HPDE6-E6E7 (cell line): ENCODE measurements around the gene ADO.

Experiments used
- DNase-seq: peaks from one replicate; pipeline ENCODE4 v3.0.0; 2011; ENCODE audit warnings: missing footprints; ENCODE audit errors: extremely low spot score

The ADO gene

GRCh38 chr10:62792261-62792660, 12.3 kb upstream of the ADO start:
- DNase-seq = no peak

GRCh38 chr10:62794306-62794705, 10.2 kb upstream of the ADO start:
- no peak for DNase-seq

DNA sequence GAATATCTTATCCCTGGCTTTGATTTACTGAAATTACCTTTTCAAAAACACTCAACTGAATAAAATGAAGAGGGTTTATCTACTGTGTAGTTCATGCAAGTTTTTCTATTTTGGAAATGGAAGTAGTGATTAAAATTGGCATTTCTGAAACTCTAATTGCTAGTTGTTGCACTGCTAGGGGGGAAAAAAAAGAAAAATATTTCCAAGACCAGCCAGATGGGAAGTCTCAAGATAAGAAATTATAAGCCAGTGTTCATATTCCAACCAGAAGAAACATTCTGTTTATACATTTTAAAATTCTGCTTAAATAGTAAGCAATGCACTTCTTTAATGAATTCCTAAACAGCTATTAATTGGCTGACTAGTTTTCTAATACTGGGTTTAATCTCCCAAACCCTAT, 9.4 kb upstream of the ADO start:
- no peak for DNase-seq

GRCh38 chr10:62795762-62796161, 8.8 kb upstream of the ADO start:
- no peak for DNase-seq

- DNase-seq = no peak
These were observed 7.6 kb upstream of the ADO start for GRCh38 chr10:62796896-62797295.

GRCh38 chr10:62801871-62802270, 2.6 kb upstream of the ADO start:
- DNase-seq = no peak

DNA sequence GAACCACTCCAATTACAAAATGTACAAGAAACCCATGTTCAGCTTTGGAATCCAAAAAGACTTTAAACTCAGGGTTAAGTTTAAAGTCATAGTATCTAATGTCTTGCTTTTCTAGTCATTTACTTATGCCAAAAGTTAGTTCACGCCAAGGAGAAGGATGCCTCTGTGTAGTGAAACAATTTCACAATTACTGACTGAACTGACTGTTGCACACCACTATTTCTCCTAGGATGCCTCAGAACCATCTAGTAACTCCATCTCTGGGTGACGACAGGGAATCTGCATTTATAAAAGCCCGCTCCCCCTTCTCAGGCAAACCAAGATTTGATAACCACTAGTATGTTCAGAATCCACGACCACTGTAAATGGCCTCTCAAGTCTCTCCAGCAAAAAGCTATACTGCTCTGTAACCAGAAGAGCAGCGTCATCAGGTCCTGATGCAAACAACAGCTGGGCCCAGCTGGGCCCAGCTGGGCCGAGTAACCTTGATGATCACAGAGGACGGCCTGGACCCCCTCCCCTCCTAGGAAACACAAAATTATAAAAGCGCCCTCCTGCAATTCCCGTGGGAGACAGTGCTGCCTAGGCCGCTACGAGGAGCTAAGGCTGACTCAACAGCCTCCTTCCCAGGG, 680 bp upstream of the ADO start:
- DNase-seq = no peak

DNA sequence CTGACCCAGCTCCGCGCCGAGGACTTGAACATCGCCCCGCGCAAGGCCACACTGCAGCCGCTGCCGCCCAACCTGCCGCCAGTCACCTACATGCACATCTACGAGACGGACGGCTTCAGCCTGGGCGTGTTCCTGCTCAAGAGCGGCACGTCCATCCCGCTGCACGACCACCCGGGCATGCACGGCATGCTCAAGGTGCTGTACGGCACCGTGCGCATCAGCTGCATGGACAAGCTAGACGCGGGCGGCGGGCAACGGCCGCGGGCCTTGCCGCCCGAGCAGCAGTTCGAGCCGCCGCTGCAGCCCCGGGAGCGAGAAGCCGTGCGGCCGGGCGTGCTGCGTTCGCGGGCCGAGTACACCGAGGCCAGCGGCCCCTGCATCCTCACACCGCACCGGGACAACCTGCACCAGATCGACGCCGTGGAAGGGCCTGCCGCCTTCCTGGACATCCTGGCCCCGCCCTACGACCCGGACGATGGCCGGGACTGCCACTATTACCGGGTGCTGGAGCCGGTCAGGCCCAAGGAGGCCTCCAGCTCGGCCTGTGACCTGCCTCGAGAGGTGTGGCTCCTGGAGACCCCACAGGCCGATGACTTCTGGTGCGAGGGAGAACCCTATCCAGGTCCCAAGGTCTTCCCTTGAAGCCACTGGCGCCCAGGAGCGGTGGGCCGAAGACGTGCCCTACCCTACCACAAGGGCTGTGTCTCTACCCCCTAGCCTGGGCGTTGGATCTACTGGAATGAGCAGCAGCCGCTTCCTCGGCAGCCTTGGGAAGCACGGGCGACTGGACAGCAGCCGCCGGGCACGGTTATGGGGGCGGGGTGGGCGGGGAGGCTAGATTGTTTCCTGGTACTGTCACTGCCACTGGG, 945 bp downstream of the ADO start:
- no peak for DNase-seq

DNA sequence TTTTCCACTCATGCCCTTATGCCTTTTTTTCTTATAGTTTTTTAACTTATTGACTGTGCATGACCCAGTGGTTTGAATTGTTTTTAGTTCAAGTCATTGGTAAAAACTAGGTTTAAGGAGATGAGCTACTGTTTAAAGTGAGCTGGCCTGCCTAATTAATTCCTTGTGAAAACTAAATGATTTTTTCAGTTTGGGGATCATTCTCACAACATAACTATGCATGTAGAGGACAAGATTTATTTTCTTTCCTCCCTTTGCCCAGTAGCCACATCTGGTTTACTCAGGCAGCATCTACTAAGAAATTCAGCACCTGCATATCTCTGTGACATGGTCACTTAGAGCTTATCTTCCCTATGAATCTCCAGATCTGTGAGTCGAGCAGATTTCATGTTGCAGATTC, 1.7 kb downstream of the ADO start:
- DNase-seq = no peak

- DNase-seq = no peak
These were observed 5.8 kb downstream of the ADO start for GRCh38 chr10:62810156-62810902.

DNA sequence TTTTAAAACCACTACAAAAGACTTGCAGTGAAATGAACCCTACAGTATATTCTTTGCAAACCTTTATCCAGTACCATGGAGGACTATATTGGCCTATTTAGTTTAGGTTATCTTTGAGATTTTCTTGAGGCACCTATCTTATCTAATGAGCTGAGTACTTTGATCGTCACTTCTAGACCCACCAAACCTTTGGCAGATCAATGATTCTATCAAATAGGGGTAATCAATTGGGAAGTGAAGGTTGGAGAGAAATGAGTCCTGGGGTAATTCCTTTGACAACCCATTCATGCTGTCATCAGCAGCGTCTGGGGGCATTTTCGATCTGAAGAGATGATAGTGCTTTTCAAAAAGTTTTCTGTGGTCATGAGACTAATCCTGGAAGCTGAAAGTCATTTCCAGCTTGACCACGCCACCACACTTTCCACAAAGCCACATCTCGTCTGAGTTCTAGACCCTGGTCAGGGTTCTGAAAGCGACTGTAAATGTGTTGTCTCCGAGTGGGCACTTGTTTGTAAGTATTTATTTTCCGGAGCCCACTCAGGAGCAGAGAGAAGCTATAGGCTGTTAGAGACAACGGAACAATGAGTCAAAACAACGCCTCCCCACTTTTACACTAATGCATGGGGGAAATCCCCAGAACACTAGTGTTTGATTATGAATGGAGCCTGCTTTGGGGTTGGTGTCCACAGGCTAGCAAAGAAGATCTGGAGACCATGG, 6.8 kb downstream of the ADO start:
- DNase-seq = no peak

GRCh38 chr10:62812672-62813439, 8.3 kb downstream of the ADO start:
- DNase-seq = no peak

GRCh38 chr10:62813453-62813852, 8.9 kb downstream of the ADO start:
- no peak for DNase-seq

GRCh38 chr10:62813981-62814380, 9.5 kb downstream of the ADO start:
- no peak for DNase-seq

GRCh38 chr10:62814756-62815380, 10.3 kb downstream of the ADO start:
- no peak for DNase-seq

- DNase-seq = no peak
These were observed 11.0 kb downstream of the ADO start for GRCh38 chr10:62815381-62816075.

- no peak for DNase-seq
These were observed 11.5 kb downstream of the ADO start for GRCh38 chr10:62816076-62816330.

DNA sequence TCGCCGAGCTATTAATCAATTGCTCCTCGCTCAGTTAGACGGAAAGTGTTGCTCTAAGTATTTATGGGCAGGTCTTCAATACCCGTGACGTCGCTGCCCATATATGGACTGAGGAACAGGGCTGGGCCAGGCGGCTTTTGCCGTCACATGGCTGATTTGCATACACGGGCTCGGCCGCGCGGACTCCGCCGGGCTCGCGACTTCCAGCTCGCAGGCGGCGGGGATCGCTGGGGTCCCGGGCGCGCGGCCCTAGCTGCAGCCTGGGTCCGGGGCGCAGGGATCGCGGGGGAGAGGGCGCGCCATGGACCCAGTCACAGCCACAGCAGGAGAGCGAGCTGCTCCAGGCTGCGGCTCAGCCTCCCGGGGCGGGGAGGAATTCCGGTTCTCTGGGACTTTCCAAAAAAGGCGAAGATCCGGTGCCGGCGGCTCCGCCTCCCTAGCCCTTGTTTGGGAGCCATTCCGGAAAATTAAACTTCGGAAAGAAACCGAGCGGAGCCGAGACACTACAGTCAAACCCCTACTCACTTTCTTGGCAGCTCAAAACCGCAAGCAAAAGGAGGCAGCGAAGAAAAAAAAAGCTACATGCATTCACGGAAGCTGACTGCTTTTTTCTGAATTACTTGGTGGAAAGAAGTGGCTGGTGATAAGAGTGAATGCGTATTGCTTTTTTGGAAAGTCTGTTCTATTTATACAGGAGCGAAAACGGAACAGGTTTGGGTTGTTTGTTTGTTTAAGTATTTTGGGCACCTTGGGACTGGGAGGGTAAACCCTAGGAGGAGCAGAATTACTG, 12.0 kb downstream of the ADO start, which contains the start of gene EGR2:
TSS of gene EGR2 (minus strand) at position 36 of the 790 bp plus-strand sequence. CDS start 337 bp downstream, outside the sequence.
- peak; percentile 89 for DNase-seq

DNA sequence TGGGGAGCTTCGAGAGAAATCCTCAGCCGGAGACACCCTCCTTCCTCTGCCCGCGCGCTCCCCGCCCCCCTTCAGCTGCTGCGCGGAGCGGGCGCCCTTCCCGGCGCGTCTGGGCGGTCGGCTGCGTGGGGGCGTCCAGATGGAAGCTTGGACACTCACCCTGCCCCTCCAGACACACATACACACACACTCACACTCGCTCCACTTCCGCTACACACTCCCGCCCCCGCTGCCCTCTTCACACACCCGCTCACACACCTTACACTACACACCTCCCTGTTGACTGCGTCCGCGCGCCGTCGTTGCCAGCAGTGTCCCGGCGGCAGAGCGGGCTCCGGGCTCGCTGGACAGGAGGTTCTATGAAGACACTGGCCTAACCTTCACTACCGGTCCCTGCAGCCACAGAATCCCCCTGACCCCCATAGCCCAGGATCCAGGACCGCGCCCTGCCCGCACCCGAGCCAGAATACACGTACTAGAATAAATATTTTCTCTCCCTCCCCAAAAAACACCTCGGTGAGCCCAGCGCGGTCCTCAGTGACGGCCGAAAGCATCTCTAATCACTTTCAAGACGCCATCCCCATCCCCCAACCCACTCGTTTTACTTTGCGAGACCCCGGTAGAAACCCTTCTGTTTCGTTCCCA, 12.7 kb downstream of the ADO start:
- no peak for DNase-seq
